ENCODE data around the gene YIPF4.
"Not testable (repeated sequence)": the region's sequence is repeated elsewhere in the genome, so short reads cannot be mapped to it uniquely, and the experiment has no call there.

YIPF4 gene

DNA sequence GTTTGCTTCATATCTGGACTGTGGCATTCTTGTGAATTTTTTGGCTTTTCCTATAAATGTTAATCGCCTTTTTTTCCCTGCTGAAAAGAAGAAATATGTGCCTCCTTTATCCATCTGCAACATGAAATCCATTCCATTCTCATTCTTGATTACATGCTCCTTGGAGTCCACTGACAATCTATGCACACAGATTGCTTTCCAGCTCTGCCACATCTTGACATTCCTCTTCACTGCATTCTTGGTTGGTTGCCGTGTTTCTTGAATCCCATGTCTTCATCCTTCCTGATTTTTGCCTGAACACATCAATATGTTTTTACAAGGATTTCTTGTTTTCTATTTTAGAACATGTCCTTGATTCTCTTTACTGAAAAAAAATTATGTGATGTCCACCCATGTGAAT lies 52.4 kb downstream of the YIPF4 start:
- Histone ChIP-seq H3K27ac (no peak overlapping the region), H3K4me3 (ENCODE audit: low read depth, low read length) (no peak overlapping the region), H3K9me3 (ENCODE audit: severe bottlenecking) (no peaks in the 10 kb centered on the region), H3K36me3 (no peaks in the 10 kb centered on the region), H3K27me3 (ENCODE audit: insufficient read depth, low read depth, severe bottlenecking) (no peaks in the 10 kb centered on the region)
- TF ChIP-seq, protein P1, sequence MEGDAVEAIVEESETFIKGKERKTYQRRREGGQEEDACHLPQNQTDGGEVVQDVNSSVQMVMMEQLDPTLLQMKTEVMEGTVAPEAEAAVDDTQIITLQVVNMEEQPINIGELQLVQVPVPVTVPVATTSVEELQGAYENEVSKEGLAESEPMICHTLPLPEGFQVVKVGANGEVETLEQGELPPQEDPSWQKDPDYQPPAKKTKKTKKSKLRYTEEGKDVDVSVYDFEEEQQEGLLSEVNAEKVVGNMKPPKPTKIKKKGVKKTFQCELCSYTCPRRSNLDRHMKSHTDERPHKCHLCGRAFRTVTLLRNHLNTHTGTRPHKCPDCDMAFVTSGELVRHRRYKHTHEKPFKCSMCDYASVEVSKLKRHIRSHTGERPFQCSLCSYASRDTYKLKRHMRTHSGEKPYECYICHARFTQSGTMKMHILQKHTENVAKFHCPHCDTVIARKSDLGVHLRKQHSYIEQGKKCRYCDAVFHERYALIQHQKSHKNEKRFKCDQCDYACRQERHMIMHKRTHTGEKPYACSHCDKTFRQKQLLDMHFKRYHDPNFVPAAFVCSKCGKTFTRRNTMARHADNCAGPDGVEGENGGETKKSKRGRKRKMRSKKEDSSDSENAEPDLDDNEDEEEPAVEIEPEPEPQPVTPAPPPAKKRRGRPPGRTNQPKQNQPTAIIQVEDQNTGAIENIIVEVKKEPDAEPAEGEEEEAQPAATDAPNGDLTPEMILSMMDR (IDR thresholded peaks at IDR 0.05; ENCODE audit: low read depth, low read length), result no peak
- DNase-seq, result no peak

DNA sequence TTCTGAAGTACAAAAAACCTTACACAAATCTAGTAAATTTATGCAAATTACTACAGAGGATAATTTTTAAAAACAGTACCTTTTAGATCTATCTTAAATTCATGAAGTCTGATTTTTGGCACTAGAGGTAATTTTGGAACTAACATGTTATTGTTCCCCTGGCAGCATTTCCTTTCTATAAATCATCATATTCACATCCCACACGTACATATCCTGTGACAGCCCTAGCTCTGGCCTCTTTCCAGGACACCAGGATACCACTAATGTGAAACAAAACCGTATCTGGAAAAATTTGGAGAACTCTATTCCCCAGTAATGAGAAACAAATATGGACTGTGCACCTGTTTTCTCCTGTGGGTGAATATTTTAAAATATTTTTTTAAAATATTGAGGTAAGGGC lies 65.1 kb downstream of the YIPF4 start:
- DNase-seq, result no peak
- TF ChIP-seq, protein P1 (IDR thresholded peaks at IDR 0.05; ENCODE audit: low read depth, low read length), result no peak
- no peak overlapping the region for H3K27ac ChIP-seq
- no peaks in the 10 kb centered on the region for H3K9me3 ChIP-seq (ENCODE audit: severe bottlenecking)
- H3K36me3 ChIP-seq, result no peaks in the 10 kb centered on the region
- H3K27me3 ChIP-seq (ENCODE audit: insufficient read depth, low read depth, severe bottlenecking), result no peaks in the 10 kb centered on the region
- H3K4me3 ChIP-seq (ENCODE audit: low read depth, low read length), result no peak overlapping the region

DNA sequence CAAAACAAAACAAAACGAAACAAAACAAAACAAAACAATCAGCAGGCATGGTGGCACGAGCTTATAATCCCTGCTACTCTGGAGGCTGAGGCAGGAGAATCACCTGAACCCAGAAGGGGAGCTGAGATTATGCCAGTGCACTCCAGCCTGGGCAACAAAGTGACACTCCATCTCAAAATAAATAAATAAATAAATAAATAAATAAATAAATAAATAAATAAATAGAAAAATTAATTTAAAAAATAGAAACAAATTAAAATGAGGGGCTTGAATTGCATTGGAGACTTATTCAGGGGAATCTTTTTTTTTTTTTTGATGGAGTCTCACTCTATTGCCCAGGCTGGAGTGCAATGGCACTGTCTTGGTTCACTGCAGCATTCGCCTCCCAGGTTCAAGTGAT lies 73.1 kb downstream of the YIPF4 start:
- H3K36me3 ChIP-seq; DNase-seq; H3K9me3 ChIP-seq (ENCODE audit: severe bottlenecking); H3K27me3 ChIP-seq (ENCODE audit: insufficient read depth, low read depth, severe bottlenecking); H3K4me3 ChIP-seq (ENCODE audit: low read depth, low read length); H3K27ac ChIP-seq: not testable (repeated sequence)

DNA sequence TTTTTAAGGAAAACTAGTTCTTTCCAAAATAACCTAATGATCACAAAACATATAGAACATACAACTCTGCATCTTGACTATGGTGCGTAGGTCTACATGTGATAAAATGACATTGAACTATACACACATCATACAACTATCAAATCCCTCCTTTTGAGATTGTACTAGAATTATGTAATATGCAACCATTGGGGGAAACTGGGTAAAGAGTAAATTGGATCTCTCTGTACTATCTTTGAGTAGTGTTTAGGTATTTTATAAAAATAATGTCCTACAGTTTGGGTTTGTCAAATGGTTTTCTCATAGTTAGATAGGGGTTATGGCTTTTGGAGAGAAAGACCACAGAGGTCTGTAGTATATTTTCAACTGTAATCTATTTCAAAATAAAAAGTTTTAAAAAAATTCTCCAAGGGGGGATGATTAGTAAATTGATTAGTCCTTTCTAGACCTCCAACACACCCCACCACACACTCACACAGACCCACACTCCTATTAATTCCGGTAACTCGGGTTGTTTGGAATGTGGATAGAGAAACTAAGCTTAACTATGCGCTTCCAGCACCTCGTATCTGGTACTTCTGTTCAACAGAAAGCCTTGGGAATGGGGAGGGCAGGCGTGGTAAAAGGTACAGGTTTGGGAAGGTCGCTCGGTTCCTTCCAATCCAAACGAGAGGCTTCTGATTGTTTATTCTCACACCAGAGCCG lies 78.4 kb downstream of the YIPF4 start:
- peaks cover 22% of the 10 kb centered on the region for H3K36me3 ChIP-seq
- TF ChIP-seq, protein P1 (IDR thresholded peaks at IDR 0.05; ENCODE audit: low read depth, low read length), result no peak
- no peaks in the 10 kb centered on the region for H3K27me3 ChIP-seq (ENCODE audit: insufficient read depth, low read depth, severe bottlenecking)
- H3K27ac ChIP-seq, result peak overlapping the region; percentile 93
- no peaks in the 10 kb centered on the region for H3K9me3 ChIP-seq (ENCODE audit: severe bottlenecking)
- H3K4me3 ChIP-seq (ENCODE audit: low read depth, low read length), result peak overlapping the region; percentile 100
- DNase-seq, result no peak

DNA sequence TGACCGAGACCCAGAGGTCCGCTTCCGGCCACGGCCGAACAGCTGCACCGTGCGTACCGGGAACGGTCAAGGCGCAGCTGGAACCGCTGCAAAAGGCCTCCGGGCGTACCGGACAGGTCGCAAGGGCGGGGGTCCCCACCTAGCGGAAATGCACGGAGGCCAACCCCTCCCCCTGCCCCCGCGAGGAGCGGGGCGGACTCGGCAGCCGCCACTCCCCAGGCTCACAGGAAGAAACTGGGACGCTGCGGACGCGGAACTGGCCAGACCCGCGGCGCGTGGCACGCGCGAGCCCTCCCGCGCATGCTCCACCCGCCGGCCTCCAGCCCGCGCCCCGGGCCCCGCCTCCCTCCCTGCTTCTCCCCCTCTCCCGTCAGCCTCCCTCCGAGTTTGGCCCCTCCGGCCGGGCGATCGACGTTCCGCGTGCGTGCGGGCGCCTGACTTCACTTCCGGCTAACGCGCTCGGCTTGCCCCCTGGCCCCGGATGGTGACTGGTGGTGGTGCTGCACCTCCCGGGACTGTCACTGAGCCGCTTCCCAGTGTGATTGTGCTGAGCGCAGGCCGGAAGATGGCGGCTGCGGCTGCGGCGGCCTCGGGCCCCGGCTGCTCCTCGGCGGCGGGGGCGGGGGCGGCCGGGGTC lies 79.1 kb downstream of the YIPF4 start, which contains the start of gene BIRC6:
Gene BIRC6, plus strand, starts transcription at position 343 of the 637 bp plus-strand sequence. Its CDS starts 139 bp downstream, at position 482.
- Histone ChIP-seq H3K36me3 (peaks cover 22% of the 10 kb centered on the region), H3K27ac (peak within 1 kb of the TSS; percentile 93), H3K9me3 (ENCODE audit: severe bottlenecking) (no peaks in the 10 kb centered on the region), H3K4me3 (ENCODE audit: low read depth, low read length) (peak within 1 kb of the TSS; percentile 100), H3K27me3 (ENCODE audit: insufficient read depth, low read depth, severe bottlenecking) (no peaks in the 10 kb centered on the region)
- TF ChIP-seq, protein P1 (IDR thresholded peaks at IDR 0.05; ENCODE audit: low read depth, low read length), result no peak
- peak; percentile 100 for DNase-seq

DNA sequence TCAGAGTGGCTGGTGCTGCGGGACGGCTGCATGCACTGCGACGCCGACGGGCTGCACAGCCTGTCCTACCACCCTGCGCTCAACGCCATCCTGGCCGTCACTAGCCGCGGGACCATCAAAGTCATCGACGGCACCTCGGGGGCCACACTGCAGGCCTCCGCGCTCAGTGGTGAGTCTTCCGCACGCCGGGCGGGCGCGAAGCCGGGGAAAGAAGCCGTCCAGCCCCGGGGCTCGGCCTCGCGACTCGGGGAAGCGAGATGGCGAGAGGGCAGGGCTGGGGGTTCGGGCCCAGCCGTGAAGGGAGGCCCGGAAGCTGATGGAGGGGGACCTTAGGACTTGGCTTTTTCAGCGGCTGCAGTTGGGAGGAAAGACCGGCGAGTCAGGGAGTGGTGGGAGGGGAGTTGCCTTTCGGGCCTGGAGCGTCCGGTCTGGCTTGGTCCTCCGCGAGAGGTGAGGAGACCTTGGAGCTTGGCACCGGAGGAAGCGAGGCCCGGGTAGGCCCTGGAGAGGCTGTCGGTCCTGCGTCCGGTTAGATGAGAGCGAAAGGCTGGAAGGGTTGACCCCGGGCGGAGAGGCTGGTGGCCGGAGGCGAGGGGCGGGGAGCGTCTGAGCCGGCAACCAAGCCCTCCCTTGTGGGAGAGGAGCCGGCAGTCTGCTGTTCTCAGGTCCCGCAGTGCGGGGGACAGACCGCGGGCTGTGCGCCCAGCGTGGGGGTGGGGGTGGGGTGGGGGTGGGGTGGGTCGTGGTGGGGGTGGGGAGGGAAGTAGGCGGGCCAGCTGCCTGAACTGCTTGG lies 79.8 kb downstream of the YIPF4 start:
- Histone ChIP-seq H3K27me3 (ENCODE audit: insufficient read depth, low read depth, severe bottlenecking) (no peaks in the 10 kb centered on the region), H3K36me3 (peaks cover 22% of the 10 kb centered on the region), H3K9me3 (ENCODE audit: severe bottlenecking) (no peaks in the 10 kb centered on the region), H3K27ac (peak overlapping the region; percentile 93), H3K4me3 (ENCODE audit: low read depth, low read length) (peak overlapping the region; percentile 100)
- TF ChIP-seq, protein P1 (IDR thresholded peaks at IDR 0.05; ENCODE audit: low read depth, low read length), result no peak
- DNase-seq, result peak; percentile 54

All from WERI-Rb-1 (cell line).